GM12873 (cell line): Measurements from ENCODE around the gene RSPH9.

ENCODE experiments used
- TF ChIP-seq, protein P1 (sequence below): IDR thresholded peaks from 2 replicates; pipeline ENCODE4 v1.5.1; 2012; ENCODE audit warnings: low read depth, mild to moderate bottlenecking, moderate library complexity, low read length, control low read depth; ENCODE audit not compliant: insufficient read depth; ENCODE audit errors: missing control alignments

RSPH9 gene

DNA sequence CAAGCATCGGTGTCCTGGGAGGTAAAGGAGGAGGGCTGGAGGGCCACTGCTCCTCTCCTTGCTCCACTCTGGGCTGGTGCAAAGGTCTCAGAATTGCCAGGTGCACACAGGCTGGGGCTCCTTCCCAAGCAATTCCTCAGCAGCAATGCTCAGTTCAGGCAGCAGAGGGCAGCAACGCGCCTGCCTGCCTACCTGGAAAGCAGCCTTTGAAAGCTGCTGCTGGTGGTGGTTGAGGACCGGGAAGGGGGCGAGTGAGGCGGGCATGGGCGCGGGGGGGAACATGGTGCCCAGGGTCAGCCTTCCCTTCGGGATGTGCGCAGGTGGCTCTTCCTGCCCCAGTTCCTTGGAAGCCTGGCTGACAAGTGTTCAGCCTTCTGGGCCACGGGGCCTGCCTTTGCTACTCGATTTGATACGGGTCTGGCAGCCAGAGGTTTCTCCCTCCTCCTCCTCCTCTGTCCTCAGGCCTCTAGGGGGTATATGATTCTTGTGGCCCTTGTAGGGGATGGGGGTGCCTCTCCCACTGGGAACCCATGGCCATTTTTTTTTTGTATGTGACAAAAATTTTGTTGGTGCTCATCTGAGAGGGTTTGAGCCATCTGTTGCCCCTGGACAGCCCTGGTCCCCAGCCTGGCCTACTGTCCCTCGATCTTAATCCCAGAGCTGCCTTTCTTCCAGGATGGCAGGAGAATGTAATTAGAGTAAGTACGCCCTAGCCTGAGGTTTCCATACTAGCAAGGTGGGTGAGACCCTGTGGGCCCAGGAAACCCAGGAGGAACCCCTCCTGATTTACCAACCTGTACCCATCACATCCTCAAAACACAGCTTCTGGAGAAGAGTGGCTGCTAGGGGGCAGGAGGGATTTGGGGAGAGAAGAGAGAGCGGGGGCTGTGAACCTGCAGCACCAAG, 22.7 kb downstream of the RSPH9 start:
- TF ChIP-seq, protein P1, sequence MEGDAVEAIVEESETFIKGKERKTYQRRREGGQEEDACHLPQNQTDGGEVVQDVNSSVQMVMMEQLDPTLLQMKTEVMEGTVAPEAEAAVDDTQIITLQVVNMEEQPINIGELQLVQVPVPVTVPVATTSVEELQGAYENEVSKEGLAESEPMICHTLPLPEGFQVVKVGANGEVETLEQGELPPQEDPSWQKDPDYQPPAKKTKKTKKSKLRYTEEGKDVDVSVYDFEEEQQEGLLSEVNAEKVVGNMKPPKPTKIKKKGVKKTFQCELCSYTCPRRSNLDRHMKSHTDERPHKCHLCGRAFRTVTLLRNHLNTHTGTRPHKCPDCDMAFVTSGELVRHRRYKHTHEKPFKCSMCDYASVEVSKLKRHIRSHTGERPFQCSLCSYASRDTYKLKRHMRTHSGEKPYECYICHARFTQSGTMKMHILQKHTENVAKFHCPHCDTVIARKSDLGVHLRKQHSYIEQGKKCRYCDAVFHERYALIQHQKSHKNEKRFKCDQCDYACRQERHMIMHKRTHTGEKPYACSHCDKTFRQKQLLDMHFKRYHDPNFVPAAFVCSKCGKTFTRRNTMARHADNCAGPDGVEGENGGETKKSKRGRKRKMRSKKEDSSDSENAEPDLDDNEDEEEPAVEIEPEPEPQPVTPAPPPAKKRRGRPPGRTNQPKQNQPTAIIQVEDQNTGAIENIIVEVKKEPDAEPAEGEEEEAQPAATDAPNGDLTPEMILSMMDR: peak; percentile 99

DNA sequence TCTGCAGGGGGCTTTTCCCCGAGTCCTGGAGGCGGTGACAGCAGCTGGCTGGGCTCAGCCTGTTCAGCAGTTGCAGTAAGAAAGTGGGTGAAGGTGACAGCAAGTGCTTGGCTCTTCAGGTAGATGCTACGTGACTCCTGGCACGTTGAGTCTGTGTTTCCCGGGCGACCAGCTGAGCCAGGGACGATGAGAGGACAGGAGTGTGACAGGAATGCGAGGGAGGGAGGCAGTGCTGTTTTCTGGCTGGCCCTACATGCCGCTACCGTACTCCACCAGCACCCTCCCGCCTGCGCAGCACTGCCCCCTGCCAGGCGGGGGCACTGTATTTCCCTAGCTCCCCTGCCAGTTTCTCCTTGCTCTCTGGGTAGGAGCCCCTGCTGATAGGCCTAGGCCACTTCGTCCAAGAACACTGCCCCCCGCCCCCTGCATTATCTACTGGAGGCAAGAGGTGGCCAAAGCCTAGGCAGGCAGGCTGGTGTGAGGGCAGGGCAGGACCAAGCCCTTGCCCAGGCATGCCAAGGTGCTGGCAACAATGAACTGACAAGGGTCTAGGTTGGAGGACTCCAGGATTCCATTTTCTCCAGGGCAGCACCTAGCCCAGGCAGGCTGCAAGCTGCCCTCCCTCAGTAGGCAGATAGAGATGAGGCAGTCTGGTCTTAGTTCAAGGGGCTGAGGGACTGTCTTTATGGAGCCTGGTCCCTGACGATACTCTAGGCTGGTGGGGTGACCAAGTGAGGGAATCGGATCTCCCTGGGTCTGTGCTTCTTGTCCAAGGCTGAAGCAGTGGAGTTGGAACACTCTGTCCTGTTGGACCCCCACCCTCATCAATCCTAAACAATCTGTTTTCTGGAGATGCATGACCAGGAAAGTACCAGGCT, 23.6 kb downstream of the RSPH9 start:
- TF ChIP-seq, protein P1: peak; percentile 73

DNA sequence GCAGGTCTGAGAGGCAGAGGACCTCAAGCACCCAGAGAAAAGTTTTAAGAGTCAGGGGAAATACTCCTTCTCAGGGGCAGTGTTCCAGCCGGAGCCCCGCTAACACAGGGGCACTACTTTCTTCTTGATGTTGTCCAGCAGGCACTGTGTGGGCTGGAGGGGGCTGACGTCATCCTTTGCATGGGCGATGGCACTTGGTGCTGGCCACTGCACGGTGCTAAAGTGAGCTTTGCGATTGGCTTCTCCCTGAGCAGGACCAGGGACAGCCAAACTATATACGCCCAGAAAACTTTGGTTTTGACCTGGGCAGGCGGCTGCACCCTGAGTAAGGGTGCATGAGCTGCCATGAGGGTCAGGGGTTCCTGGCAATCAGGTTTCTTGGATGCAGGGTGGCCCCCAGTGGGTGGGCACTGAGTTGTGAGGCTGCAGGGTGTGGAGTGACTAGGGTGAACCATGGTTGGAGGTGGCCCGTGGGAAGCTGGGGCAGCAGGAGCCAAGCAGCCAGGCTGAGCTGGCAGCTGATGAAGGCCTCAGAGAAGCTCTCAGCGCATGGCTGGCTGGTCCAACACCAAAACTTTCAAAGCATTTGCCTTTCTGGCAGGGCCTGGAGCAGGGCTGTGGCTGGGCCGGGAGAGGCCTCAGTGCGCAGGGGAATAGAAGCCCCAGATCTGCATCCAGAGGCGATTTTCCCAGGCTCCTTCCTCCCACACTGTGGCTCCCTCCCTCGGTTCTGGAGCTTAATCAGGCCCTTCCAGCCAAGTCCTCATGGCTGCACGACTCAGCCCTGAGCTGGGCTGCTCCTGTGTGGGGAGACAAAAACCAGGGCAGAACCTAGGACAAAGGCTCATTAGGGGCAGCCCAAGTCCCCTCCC, 24.4 kb downstream of the RSPH9 start:
- TF ChIP-seq, protein P1: no peak

DNA sequence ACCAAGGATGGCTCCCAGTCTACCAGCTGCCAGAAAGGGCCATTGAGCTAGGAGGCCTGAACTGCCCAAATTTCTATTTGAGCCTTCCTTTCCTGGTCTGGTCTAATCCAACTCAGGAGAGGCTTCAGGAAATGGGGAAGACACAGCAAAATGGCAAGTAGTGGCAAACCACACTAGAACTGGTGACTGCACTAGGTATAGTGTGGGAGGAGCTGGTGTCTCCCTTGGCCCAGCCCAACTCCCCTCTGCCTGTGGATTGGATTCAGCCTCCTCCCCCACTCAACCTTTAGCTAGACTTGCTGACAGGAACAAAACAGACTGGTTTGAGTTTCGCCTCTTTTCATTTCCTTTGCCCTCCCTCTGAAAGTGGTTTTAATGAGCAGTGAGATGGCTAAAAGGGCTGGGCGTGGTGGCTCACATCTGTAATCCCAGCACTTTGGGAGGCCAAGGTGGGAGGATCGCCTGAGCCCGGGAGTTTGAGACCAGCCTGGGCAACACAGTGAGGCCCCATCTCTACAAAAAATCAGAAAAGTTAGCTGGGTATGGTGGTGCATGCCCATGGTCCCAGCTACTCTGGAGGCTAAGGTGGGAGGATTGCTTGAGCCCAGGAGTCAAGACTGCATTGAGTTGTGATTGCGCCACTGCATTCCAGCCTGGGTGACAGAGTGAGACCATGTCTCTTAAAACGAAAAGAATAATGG, 25.2 kb downstream of the RSPH9 start:
- TF ChIP-seq, protein P1: no peak

DNA sequence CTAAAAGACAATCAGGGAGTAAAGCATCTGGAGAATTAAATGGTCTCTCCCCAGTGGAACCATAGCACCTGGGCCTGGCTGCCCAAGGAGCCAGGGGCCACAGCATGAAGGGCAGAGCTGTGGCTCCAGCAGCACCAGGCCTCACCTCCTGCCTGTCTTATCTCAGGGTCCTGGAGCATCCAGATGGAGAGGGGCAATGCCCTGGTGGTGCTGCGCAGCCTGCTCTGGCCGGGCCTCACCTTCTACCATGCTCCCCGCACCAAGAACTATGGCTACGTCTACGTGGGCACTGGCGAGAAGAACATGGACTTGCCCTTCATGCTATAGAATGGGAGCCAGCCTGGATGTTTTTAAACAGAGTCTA, 25.8 kb downstream of the RSPH9 start:
- TF ChIP-seq, protein P1: no peak

DNA sequence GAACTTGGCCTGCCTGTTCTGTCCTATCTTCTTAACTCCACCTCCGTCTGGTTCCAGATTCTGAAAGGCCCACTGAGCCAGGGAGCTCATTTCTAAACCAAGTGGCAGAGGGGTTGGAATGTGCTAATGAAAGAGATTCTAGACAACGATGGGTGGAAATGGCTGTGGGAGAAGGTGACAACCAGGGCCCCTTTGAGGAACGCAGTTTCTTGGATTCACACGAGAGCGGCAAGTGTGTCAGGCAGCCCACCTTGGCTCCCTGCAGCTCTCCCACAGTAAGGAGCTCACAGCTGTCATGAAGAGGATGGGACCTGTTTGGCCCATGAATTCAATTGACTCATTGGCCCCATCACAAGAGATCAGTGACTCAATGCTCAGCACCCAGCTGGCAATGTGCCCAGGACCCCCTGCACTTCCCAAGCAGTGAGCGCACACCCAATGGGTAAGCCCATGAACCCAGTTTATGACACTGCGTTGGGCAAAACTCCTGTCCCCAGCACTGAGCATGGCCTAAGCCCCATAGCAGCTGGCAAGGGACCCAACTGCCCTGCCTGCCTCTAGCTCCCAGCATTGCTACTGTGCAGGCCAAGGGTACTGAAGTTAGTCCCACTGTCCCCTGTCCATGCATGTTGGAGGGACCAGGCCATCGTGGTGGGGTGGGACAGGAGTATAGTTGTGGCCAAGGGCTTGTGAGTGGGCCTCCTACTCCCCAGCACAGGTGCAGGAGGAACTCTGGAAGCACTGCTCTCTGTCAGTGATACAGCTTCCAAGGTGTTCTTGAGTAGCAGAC, 26.4 kb downstream of the RSPH9 start:
- TF ChIP-seq, protein P1: no peak
